DMS114 treated with DMSO at 0.1 percent for 48 hours (cell line): Measurements from ENCODE around the gene DHX40.
A peak's percentile ranks its signal among the peaks of the same experiment; 100 is the strongest.
"Not testable (repeated sequence)": the region's sequence is repeated elsewhere in the genome, so short reads cannot be mapped to it uniquely, and the experiment has no call there.

Experiments
- DNase-seq: peaks from one replicate; lab custom pipeline; 2025; ENCODE audit not compliant: unreplicated experiment; lab: John Stamatoyannopoulos, UW

The DHX40 gene

GRCh38 chr17:59565171-59565958, at the start of gene DHX40:
Gene DHX40 (plus strand): TSS chr17:59565610. CDS start chr17:59565672, 62 bp downstream.
- DNase-seq: peak; percentile 92

- no peak for DNase-seq
These were observed 49.0 kb upstream of the DHX40 start for GRCh38 chr17:59516451-59516850.

- no peak for DNase-seq
These were observed 46.3 kb upstream of the DHX40 start for GRCh38 chr17:59519132-59519531.

- no peak for DNase-seq
These were observed 45.2 kb upstream of the DHX40 start for GRCh38 chr17:59520251-59520650.

- peak; percentile 44 for DNase-seq
These were observed 43.8 kb upstream of the DHX40 start for GRCh38 chr17:59521465-59522126.

- DNase-seq: not testable (repeated sequence)
These were observed 40.5 kb upstream of the DHX40 start for GRCh38 chr17:59524930-59525329.

GRCh38 chr17:59525668-59526067, 39.7 kb upstream of the DHX40 start:
- DNase-seq: no peak

- DNase-seq: no peak
These were observed 39.0 kb upstream of the DHX40 start for GRCh38 chr17:59526451-59526850.

- DNase-seq: no peak
These were observed 38.0 kb upstream of the DHX40 start for GRCh38 chr17:59527325-59527917.

GRCh38 chr17:59527931-59528330, 37.5 kb upstream of the DHX40 start:
- no peak for DNase-seq

- no peak for DNase-seq
These were observed 34.9 kb upstream of the DHX40 start for GRCh38 chr17:59530531-59530930.

- DNase-seq: no peak
These were observed 31.7 kb upstream of the DHX40 start for GRCh38 chr17:59533694-59534093.

- peak; percentile 15 for DNase-seq
These were observed 30.8 kb upstream of the DHX40 start for GRCh38 chr17:59534583-59534982.

GRCh38 chr17:59538195-59538909, 27.1 kb upstream of the DHX40 start:
- DNase-seq: no peak

GRCh38 chr17:59542960-59543635, 22.3 kb upstream of the DHX40 start:
- DNase-seq: no peak

- DNase-seq: no peak
These were observed 19.5 kb upstream of the DHX40 start for GRCh38 chr17:59545942-59546341.

- no peak for DNase-seq
These were observed 18.1 kb upstream of the DHX40 start for GRCh38 chr17:59547131-59547915.

- DNase-seq: not testable (repeated sequence)
These were observed 16.4 kb upstream of the DHX40 start for GRCh38 chr17:59548985-59549384.

GRCh38 chr17:59550703-59551102, 14.7 kb upstream of the DHX40 start:
- no peak for DNase-seq

- no peak for DNase-seq
These were observed 7.4 kb upstream of the DHX40 start for GRCh38 chr17:59558039-59558438.
